Erythroblast (primary cell): ENCODE results near the gene NPAS2.

ENCODE experiments used
- GATA1 ChIP-seq: IDR thresholded peaks from 2 replicates; pipeline ENCODE4 v1.6.1; 2011; ENCODE audit warnings: low read depth, mild to moderate bottlenecking, control low read depth, low read length, moderate library complexity
- POLR2A ChIP-seq: IDR thresholded peaks from 2 replicates; pipeline ENCODE4 v1.6.1; 2011; ENCODE audit warnings: mild to moderate bottlenecking, low read length

GRCh38 chr2:100934504-100935371 lies 114.8 kb downstream of the NPAS2 start:
- TF ChIP-seq POLR2A (no peak), GATA1 (no peak)
